Liver (tissue), 3 donors: Measurements from ENCODE around the gene SEMA3G.

Experiments
- GABPA ChIP-seq, 2 donors: IDR thresholded peaks in 1 of 2; conservative IDR thresholded peaks in 1 of 2; 2 replicates each; pipeline ENCODE4 v1.6.1; 2016; ENCODE audit warnings: antibody characterized with exemption in 2 of 2, mild to moderate bottlenecking in 1 of 2, moderate library complexity in 1 of 2
- JUND ChIP-seq, 2 donors: IDR thresholded peaks; 2 replicates each; pipeline ENCODE4 v1.6.1; 2016; ENCODE audit warnings: antibody characterized with exemption in 2 of 2
- RAD21 ChIP-seq, 2 donors: IDR thresholded peaks; 2 replicates each; pipeline ENCODE4 v1.6.1; 2016; ENCODE audit warnings: antibody characterized with exemption in 2 of 2, mild to moderate bottlenecking in 2 of 2
- RXRA ChIP-seq, 2 donors: IDR thresholded peaks; 2 replicates each; pipeline ENCODE4 v1.6.1; 2017 to 2018; ENCODE audit warnings: antibody characterized with exemption in 2 of 2, mild to moderate bottlenecking in 1 of 2
- TAF1 ChIP-seq: conservative IDR thresholded peaks from 2 replicates; pipeline ENCODE4 v1.6.1; 2016; ENCODE audit warnings: antibody characterized with exemption, mild to moderate bottlenecking
- YY1 ChIP-seq: IDR thresholded peaks from 2 replicates; pipeline ENCODE4 v1.6.1; 2016; ENCODE audit warnings: antibody characterized with exemption, mild to moderate bottlenecking
- TF ChIP-seq, protein P1 (sequence below): IDR thresholded peaks from 2 replicates; pipeline ENCODE4 v1.6.1; 2016; ENCODE audit warnings: antibody characterized with exemption, mild to moderate bottlenecking
- TF ChIP-seq, protein P2 (sequence below): fragments of 150-350 bp; IDR thresholded peaks from 2 replicates; pipeline ENCODE4 v1.5.1; 2017; ENCODE audit warnings: improper control_type of control experiment, low read depth, low read length; ENCODE audit not compliant: missing input control
- TF ChIP-seq, protein P3 (sequence below): IDR thresholded peaks from 2 replicates; pipeline ENCODE4 v1.6.1; 2016; ENCODE audit warnings: antibody characterized with exemption
- donor health status: healthy.
- donor health status: healthy.

DNA sequence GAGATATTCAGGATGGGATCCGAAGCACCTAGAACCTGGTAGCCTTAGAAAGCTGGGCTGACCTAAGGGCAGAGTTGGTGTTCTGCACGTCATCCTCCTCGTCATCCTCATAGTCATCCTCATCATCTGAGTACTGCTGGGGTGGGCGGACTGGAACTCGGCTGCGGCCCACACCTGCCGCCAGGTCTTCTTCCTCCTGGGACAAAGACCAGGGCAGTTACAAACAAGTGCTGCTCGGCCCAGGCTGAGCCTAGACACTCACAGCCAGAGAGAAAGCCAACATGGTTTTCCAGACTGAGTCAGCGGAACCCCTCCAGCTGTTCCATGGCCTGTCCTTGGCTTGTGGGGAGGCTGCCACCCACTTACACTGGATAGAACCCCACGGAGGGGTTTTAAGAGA lies 40.5 kb downstream of the SEMA3G start:
- TF ChIP-seq, protein P1, sequence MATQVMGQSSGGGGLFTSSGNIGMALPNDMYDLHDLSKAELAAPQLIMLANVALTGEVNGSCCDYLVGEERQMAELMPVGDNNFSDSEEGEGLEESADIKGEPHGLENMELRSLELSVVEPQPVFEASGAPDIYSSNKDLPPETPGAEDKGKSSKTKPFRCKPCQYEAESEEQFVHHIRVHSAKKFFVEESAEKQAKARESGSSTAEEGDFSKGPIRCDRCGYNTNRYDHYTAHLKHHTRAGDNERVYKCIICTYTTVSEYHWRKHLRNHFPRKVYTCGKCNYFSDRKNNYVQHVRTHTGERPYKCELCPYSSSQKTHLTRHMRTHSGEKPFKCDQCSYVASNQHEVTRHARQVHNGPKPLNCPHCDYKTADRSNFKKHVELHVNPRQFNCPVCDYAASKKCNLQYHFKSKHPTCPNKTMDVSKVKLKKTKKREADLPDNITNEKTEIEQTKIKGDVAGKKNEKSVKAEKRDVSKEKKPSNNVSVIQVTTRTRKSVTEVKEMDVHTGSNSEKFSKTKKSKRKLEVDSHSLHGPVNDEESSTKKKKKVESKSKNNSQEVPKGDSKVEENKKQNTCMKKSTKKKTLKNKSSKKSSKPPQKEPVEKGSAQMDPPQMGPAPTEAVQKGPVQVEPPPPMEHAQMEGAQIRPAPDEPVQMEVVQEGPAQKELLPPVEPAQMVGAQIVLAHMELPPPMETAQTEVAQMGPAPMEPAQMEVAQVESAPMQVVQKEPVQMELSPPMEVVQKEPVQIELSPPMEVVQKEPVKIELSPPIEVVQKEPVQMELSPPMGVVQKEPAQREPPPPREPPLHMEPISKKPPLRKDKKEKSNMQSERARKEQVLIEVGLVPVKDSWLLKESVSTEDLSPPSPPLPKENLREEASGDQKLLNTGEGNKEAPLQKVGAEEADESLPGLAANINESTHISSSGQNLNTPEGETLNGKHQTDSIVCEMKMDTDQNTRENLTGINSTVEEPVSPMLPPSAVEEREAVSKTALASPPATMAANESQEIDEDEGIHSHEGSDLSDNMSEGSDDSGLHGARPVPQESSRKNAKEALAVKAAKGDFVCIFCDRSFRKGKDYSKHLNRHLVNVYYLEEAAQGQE = no peak
- TF ChIP-seq, protein P2, sequence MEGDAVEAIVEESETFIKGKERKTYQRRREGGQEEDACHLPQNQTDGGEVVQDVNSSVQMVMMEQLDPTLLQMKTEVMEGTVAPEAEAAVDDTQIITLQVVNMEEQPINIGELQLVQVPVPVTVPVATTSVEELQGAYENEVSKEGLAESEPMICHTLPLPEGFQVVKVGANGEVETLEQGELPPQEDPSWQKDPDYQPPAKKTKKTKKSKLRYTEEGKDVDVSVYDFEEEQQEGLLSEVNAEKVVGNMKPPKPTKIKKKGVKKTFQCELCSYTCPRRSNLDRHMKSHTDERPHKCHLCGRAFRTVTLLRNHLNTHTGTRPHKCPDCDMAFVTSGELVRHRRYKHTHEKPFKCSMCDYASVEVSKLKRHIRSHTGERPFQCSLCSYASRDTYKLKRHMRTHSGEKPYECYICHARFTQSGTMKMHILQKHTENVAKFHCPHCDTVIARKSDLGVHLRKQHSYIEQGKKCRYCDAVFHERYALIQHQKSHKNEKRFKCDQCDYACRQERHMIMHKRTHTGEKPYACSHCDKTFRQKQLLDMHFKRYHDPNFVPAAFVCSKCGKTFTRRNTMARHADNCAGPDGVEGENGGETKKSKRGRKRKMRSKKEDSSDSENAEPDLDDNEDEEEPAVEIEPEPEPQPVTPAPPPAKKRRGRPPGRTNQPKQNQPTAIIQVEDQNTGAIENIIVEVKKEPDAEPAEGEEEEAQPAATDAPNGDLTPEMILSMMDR = no peak
- TF ChIP-seq GABPA (IDR thresholded peaks at IDR 0.05 in 1 of 2, conservative IDR thresholded peaks at IDR 0.05 in 1 of 2) = no peak
- TF ChIP-seq, protein P3, sequence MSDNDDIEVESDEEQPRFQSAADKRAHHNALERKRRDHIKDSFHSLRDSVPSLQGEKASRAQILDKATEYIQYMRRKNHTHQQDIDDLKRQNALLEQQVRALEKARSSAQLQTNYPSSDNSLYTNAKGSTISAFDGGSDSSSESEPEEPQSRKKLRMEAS = no peak
- TF ChIP-seq RAD21 (IDR thresholded peaks at IDR 0.05) = no peak
- TF ChIP-seq TAF1 = no peak
- no peak for TF ChIP-seq JUND (IDR thresholded peaks at IDR 0.05)
- no peak for TF ChIP-seq RXRA (IDR thresholded peaks at IDR 0.05)
- TF ChIP-seq YY1 = no peak
